CD4-positive, alpha-beta T cell (primary cell): ENCODE data around the gene H1-8. TPM values are rescaled to one million over a fixed set of nuclear protein-coding genes. Genes with fewer than 3 reads are reported as not detected.

Experiments used
- ATAC-seq: fragments of 200-7000 bp; cut with Tn5 transposase; one replicate; pipeline ENCODE4 v1.10.0; 2022; ENCODE audit warnings: mild to moderate bottlenecking; ENCODE audit not compliant: poor library complexity
- CTCF ChIA-PET: fragments of 350-600 bp; sonication (Branson Sonifier 250); formaldehyde crosslinking; loops from one replicate; lab custom pipeline; 2021; ENCODE audit warnings: antibody characterized with exemption, inconsistent platforms; lab: Charles Lee
- POLR2A ChIA-PET: fragments of 350-600 bp; sonication (Branson Sonifier 250); formaldehyde crosslinking; loops from one replicate; lab custom pipeline; 2021; ENCODE audit warnings: antibody characterized with exemption, inconsistent platforms; lab: Charles Lee
- DNase-seq, 14 experiments: peaks; one replicate each; pipeline ENCODE4 v3.0.0-alpha.2; 2013 to 2020; ENCODE audit warnings: mixed read lengths in 2 of 14
- H3K27ac ChIP-seq, 2 donors: one replicate each; pipeline versions ENCODE4 v1.5.1 to v1.7.0; 2013; ENCODE audit warnings: low read length in 2 of 2, low read depth in 1 of 2, mild to moderate bottlenecking in 1 of 2
- H3K27me3 ChIP-seq, 2 experiments: 1 replicate in 1 of 2; 2 replicates in 1 of 2; pipeline versions ENCODE4 v1.6.1 to v1.7.0; 2013; ENCODE audit warnings: low read length in 2 of 2, control low read depth in 1 of 2, mild to moderate bottlenecking in 1 of 2, moderate library complexity in 1 of 2; ENCODE audit not compliant: insufficient read depth in 2 of 2, control insufficient read depth in 1 of 2
- H3K36me3 ChIP-seq: one replicate; pipeline ENCODE4 v1.6.1; 2013; ENCODE audit warnings: low read length, control low read depth; ENCODE audit not compliant: insufficient read depth
- H3K4me1 ChIP-seq: one replicate; pipeline ENCODE4 v1.6.1; 2013; ENCODE audit warnings: low read length, control low read depth; ENCODE audit not compliant: insufficient read depth
- H3K4me3 ChIP-seq: one replicate; pipeline ENCODE4 v1.5.1; 2013; ENCODE audit warnings: mild to moderate bottlenecking, low read length, moderate library complexity
- H3K9me3 ChIP-seq, 2 experiments: 1 replicate in 1 of 2; 2 replicates in 1 of 2; pipeline versions ENCODE4 v1.6.1 to v1.7.0; 2013; ENCODE audit warnings: low read length in 2 of 2, mild to moderate bottlenecking in 2 of 2, control low read depth in 1 of 2, moderate library complexity in 1 of 2; ENCODE audit not compliant: control insufficient read depth in 1 of 2, insufficient read depth in 1 of 2
- H3K27ac Mint-ChIP-seq: one replicate; pipeline ENCODE4 v1.8.0; 2020; ENCODE audit warnings: mixed read lengths
- H3K27me3 Mint-ChIP-seq: one replicate; pipeline ENCODE4 v1.8.0; 2021; ENCODE audit warnings: mixed read lengths
- H3K36me3 Mint-ChIP-seq: one replicate; pipeline ENCODE4 v1.8.0; 2021; ENCODE audit warnings: low read depth, mixed read lengths
- H3K4me1 Mint-ChIP-seq: one replicate; pipeline ENCODE4 v1.8.0; 2021; ENCODE audit warnings: low read depth, mixed read lengths
- H3K4me3 Mint-ChIP-seq: one replicate; pipeline ENCODE4 v1.8.0; 2020; ENCODE audit warnings: mild to moderate bottlenecking, mixed read lengths
- H3K9me3 Mint-ChIP-seq: one replicate; pipeline ENCODE4 v1.8.0; 2020; ENCODE audit warnings: mixed read lengths
- intact Hi-C, 2 experiments: fragments of 100-400 bp; cut with DNase I in 1 of 2; cut with micrococcal nuclease in 1 of 2; formaldehyde crosslinking; loops; one replicate each; pipeline versions ENCODE4 v1.15.1 to v1.9.0; 2023 to 2025; cut with DNase I, micrococcal nuclease
- total RNA-seq, 174 experiments: library from RNA in 2 of 174; stranded (reverse) in 2 of 174; gene quantifications; one replicate each; pipeline ENCODE4 v1.2.3 and lab custom pipeline; 2021 to 2026
- TF ChIP-seq, protein P1 (sequence below): fragments of 200-600 bp; IDR thresholded peaks from one replicate; pipeline ENCODE4 v1.8.0; 2022; ENCODE audit warnings: antibody characterized with exemption, mild to moderate bottlenecking

Gene H1-8
- total RNA-seq, 2 experiments from 2014 or later = not detected

- TF ChIP-seq, protein P1, sequence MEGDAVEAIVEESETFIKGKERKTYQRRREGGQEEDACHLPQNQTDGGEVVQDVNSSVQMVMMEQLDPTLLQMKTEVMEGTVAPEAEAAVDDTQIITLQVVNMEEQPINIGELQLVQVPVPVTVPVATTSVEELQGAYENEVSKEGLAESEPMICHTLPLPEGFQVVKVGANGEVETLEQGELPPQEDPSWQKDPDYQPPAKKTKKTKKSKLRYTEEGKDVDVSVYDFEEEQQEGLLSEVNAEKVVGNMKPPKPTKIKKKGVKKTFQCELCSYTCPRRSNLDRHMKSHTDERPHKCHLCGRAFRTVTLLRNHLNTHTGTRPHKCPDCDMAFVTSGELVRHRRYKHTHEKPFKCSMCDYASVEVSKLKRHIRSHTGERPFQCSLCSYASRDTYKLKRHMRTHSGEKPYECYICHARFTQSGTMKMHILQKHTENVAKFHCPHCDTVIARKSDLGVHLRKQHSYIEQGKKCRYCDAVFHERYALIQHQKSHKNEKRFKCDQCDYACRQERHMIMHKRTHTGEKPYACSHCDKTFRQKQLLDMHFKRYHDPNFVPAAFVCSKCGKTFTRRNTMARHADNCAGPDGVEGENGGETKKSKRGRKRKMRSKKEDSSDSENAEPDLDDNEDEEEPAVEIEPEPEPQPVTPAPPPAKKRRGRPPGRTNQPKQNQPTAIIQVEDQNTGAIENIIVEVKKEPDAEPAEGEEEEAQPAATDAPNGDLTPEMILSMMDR = no peak
- CTCF ChIA-PET = no interaction called here
- Mint-ChIP-seq H3K4me1 (peaks cover 5% of the 10 kb centered on the region), H3K4me3 (no peak overlapping the region), H3K9me3 (no peaks in the 10 kb centered on the region), H3K27me3 (no peaks in the 10 kb centered on the region), H3K27ac (no peak overlapping the region), H3K36me3 (no peaks in the 10 kb centered on the region)
- intact Hi-C loops = no loop called here
- H3K27me3 ChIP-seq = no peaks in the 10 kb centered on the region
- POLR2A ChIA-PET = interaction anchor here (1.5 kb wide), 1 partner anchor 22 kb away, joined by 3 read pairs; no protein-coding TSS in a partner anchor
- no peak for ATAC-seq
- peaks cover 14% of the 10 kb centered on the region for H3K4me1 ChIP-seq
- H3K9me3 ChIP-seq = no peaks in the 10 kb centered on the region
- no peak overlapping the region for H3K27ac ChIP-seq
- DNase-seq = no peak
- no peak overlapping the region for H3K4me3 ChIP-seq
- H3K36me3 ChIP-seq = no peaks in the 10 kb centered on the region
These were observed 40.3 kb downstream of the H1-8 start for GRCh38 chr3:129583289-129583688.

GRCh38 chr3:129584631-129585030, 41.7 kb downstream of the H1-8 start:
- no peak overlapping the region for H3K27ac Mint-ChIP-seq
- H3K4me1 Mint-ChIP-seq = no peaks in the 10 kb centered on the region
- H3K27me3 Mint-ChIP-seq = no peaks in the 10 kb centered on the region
- no peak overlapping the region for H3K4me3 Mint-ChIP-seq
- Histone ChIP-seq H3K27ac (no peak overlapping the region), H3K36me3 (no peaks in the 10 kb centered on the region), H3K27me3 (no peaks in the 10 kb centered on the region), H3K4me1 (peaks cover under 1% of the 10 kb centered on the region), H3K9me3 (no peaks in the 10 kb centered on the region), H3K4me3 (no peak overlapping the region)
- ChIA-PET CTCF (no interaction called here), POLR2A (no interaction called here)
- TF ChIP-seq, protein P1 = no peak
- ATAC-seq (no peak), DNase-seq (no peak)
- intact Hi-C loops = no loop called here
- H3K36me3 Mint-ChIP-seq = no peaks in the 10 kb centered on the region
- no peaks in the 10 kb centered on the region for H3K9me3 Mint-ChIP-seq

DNA sequence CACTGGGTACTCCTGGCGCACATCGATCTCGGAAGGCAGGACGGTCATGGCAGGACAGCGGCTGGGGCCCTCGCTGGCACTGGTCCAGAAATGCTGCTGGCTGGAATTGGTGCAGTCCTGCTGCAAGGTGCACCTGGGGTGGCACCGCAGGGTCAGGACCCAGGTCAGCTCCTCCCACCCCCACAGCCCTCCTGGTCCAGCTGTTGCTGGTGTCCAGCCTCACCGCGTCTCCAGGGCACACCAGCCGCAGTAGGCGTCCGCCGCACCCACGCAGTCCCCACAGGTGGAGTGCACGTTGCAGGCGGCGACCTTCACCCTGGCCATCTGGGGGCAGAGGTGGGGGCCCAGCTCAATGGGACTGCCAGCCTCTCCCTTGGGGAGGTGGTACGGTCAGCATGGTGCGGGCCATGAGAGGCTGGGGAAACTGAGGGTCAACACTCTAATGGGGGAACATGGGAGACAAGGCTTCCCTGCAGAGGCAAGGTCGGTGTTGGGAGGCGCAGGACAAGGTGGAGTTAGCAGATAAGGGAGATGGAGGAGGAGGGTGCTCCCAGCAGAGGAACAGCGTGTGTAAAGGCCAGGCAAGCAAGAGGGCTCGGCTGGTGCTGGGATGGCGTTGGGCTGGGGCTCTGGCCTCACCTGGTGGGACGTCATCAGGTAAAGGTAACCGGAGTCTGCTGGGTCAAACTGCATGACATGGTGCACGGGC, 43.1 kb downstream of the H1-8 start:
- Histone ChIP-seq H3K36me3 (no peaks in the 10 kb centered on the region), H3K27ac (no peak overlapping the region), H3K4me3 (no peak overlapping the region), H3K4me1 (no peaks in the 10 kb centered on the region), H3K27me3 (no peaks in the 10 kb centered on the region), H3K9me3 (no peaks in the 10 kb centered on the region)
- no peak overlapping the region for H3K4me3 Mint-ChIP-seq
- H3K27me3 Mint-ChIP-seq = no peaks in the 10 kb centered on the region
- intact Hi-C loops = no loop called here
- CTCF ChIA-PET = no interaction called here
- POLR2A ChIA-PET = no interaction called here
- no peaks in the 10 kb centered on the region for H3K9me3 Mint-ChIP-seq
- H3K27ac Mint-ChIP-seq = no peak overlapping the region
- ATAC-seq (no peak), DNase-seq (no peak)
- TF ChIP-seq, protein P1 = no peak
- H3K4me1 Mint-ChIP-seq = peaks cover under 1% of the 10 kb centered on the region
- H3K36me3 Mint-ChIP-seq = no peaks in the 10 kb centered on the region
